ENCODE results near the gene DDX27. TPM values are rescaled to one million over a fixed set of nuclear protein-coding genes. Genes with fewer than 3 reads are reported as not detected.
A peak's percentile ranks its signal among the peaks of the same experiment; 100 is the strongest.

DDX27 gene
- total and polyA plus RNA-seq, 9 of the 15 experiments (the other 6 are each of a cell fraction or from before 2014, with no cell fraction given), result 17.9 to 79.3 (median 57.0) TPM

DNA sequence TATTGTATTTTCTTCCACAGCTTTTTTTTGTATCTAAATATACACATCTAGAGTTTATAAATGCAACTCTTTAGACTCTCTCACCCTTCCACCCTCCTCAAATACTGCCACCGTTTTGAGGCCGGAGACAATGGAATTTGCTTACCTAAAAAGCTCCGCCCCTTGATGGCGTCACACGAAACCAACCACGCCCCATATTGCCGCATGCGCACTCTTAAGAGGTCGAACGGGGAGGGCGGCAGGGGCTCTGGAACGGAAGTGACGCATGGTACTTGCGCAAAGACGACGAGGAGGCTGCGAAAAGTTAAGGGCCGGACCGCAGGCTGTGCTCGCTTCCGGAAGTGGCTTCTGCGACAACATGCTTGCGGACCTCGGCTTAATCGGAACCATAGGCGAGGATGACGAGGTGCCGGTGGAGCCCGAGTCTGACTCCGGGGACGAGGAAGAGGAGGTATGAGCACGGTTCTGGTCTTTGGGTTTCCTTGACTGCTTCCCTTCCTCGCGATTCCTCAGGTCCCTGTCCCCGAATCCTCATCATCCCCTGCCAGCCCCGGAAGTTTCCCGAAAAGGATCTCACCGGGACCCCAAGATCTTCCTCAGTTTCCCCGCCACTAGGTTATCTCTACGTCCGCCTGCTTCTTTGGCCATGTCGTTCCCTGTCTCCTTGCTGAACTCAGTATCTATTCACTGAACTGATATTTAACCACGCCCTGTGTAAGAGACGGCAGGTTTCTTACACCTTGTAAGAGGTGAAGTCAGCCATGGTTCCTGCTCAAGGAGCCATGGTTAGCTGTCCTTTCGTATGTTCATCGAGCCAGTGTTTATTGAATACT is at the start of gene DDX27 (continued):
- peak; percentile 89 for TF ChIP-seq HNRNPLL (IDR thresholded peaks at IDR 0.05; ENCODE audit: low read depth, low read length, poor library complexity, severe bottlenecking)
- no peak for TF ChIP-seq SMAD4 (CRISPR knock-in tag; conservative IDR thresholded peaks at IDR 0.05)
- TF ChIP-seq, protein P1, sequence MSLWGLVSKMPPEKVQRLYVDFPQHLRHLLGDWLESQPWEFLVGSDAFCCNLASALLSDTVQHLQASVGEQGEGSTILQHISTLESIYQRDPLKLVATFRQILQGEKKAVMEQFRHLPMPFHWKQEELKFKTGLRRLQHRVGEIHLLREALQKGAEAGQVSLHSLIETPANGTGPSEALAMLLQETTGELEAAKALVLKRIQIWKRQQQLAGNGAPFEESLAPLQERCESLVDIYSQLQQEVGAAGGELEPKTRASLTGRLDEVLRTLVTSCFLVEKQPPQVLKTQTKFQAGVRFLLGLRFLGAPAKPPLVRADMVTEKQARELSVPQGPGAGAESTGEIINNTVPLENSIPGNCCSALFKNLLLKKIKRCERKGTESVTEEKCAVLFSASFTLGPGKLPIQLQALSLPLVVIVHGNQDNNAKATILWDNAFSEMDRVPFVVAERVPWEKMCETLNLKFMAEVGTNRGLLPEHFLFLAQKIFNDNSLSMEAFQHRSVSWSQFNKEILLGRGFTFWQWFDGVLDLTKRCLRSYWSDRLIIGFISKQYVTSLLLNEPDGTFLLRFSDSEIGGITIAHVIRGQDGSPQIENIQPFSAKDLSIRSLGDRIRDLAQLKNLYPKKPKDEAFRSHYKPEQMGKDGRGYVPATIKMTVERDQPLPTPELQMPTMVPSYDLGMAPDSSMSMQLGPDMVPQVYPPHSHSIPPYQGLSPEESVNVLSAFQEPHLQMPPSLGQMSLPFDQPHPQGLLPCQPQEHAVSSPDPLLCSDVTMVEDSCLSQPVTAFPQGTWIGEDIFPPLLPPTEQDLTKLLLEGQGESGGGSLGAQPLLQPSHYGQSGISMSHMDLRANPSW (CRISPR knock-in tag; IDR thresholded peaks at IDR 0.05), result no peak; the same call in 1 of the 2 replicates
- TF ChIP-seq, protein P2, sequence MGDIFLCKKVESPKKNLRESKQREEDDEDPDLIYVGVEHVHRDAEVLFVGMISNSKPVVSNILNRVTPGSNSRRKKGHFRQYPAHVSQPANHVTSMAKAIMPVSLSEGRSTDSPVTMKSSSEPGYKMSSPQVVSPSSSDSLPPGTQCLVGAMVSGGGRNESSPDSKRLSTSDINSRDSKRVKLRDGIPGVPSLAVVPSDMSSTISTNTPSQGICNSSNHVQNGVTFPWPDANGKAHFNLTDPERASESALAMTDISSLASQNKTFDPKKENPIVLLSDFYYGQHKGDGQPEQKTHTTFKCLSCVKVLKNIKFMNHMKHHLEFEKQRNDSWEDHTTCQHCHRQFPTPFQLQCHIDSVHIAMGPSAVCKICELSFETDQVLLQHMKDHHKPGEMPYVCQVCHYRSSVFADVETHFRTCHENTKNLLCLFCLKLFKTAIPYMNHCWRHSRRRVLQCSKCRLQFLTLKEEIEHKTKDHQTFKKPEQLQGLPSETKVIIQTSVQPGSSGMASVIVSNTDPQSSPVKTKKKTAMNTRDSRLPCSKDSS (IDR thresholded peaks at IDR 0.05; ENCODE audit: low read depth, partially characterized antibody), result no peak
- TF ChIP-seq PHF20 (IDR thresholded peaks at IDR 0.05; ENCODE audit: partially characterized antibody), result peak; percentile 93
- no peak for TF ChIP-seq CBFB (CRISPR knock-in tag; IDR thresholded peaks at IDR 0.05)
- TF ChIP-seq, protein P3, sequence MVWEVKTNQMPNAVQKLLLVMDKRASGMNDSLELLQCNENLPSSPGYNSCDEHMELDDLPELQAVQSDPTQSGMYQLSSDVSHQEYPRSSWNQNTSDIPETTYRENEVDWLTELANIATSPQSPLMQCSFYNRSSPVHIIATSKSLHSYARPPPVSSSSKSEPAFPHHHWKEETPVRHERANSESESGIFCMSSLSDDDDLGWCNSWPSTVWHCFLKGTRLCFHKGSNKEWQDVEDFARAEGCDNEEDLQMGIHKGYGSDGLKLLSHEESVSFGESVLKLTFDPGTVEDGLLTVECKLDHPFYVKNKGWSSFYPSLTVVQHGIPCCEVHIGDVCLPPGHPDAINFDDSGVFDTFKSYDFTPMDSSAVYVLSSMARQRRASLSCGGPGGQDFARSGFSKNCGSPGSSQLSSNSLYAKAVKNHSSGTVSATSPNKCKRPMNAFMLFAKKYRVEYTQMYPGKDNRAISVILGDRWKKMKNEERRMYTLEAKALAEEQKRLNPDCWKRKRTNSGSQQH (CRISPR knock-in tag; IDR thresholded peaks at IDR 0.05), result no peak
- TF ChIP-seq KDM2B (CRISPR knock-in tag; IDR thresholded peaks at IDR 0.05), result no peak
- TF ChIP-seq HDGF (IDR thresholded peaks at IDR 0.05), result no peak
- TF ChIP-seq, protein P4, sequence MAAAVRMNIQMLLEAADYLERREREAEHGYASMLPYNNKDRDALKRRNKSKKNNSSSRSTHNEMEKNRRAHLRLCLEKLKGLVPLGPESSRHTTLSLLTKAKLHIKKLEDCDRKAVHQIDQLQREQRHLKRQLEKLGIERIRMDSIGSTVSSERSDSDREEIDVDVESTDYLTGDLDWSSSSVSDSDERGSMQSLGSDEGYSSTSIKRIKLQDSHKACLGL (CRISPR knock-in tag; IDR thresholded peaks at IDR 0.05; ENCODE audit: borderline replicate concordance, poor library complexity, severe bottlenecking), result no peak
- peak; percentile 87 for TF ChIP-seq EP400 (IDR thresholded peaks at IDR 0.05)
- peak; percentile 71; the same call in 1 of the 2 replicates for TF ChIP-seq ELF2 (CRISPR knock-in tag; IDR thresholded peaks at IDR 0.05)
- no peak for TF ChIP-seq KLF16 (IDR thresholded peaks at IDR 0.05)
- TF ChIP-seq ZNF445 (CRISPR knock-in tag; IDR thresholded peaks at IDR 0.05; ENCODE audit: low read depth), result no peak
- no peak for TF ChIP-seq KAT2B (IDR thresholded peaks at IDR 0.05; ENCODE audit: low read depth, low read length)
- TF ChIP-seq TCF7 (IDR thresholded peaks at IDR 0.05; ENCODE audit: borderline replicate concordance), result no peak
- TF ChIP-seq POLR2G (IDR thresholded peaks at IDR 0.05; ENCODE audit: low read depth, low read length), result peak; percentile 90
- no peak for TF ChIP-seq GABPB2 (CRISPR knock-in tag; conservative IDR thresholded peaks at IDR 0.05)
- TF ChIP-seq POLR2H (tag; IDR thresholded peaks at IDR 0.05; ENCODE audit: low read depth), result peak; percentile 84
- TF ChIP-seq NFE2L1 (tag; IDR thresholded peaks at IDR 0.05; ENCODE audit: borderline replicate concordance, low read depth), result no peak
- TF ChIP-seq NR3C1 (CRISPR knock-in tag; IDR thresholded peaks at IDR 0.05), result no peak
- TF ChIP-seq JUN (IDR thresholded peaks at IDR 0.05; ENCODE audit: borderline replicate concordance, low read depth, low read length), result peak; percentile 63; the same call in 1 of the 2 replicates
- TF ChIP-seq JUN (CRISPR knock-in tag; IDR thresholded peaks at IDR 0.05; ENCODE audit: borderline replicate concordance), result no peak
